CD14-positive monocyte (primary cell): Measurements from ENCODE around the gene HYOU1. TPM values are rescaled to one million over a fixed set of nuclear protein-coding genes. Genes with fewer than 3 reads are reported as not detected.

ENCODE experiments used
- DNase-seq, 3 donors: peaks; one replicate each; pipeline ENCODE4 v3.0.0-alpha.2; 2011 to 2022
- H2AFZ ChIP-seq: 2 replicates; pipeline ENCODE4 v1.6.0; 2012; ENCODE audit warnings: mild to moderate bottlenecking, low read depth, low read length, inconsistent platforms; ENCODE audit not compliant: insufficient read depth, poor library complexity, severe bottlenecking
- H3K27ac ChIP-seq, 2 donors: 1 replicate in 1 of 2; 2 replicates in 1 of 2; pipeline ENCODE4 v1.5.1; 2012 to 2013; ENCODE audit warnings: low read length in 2 of 2, control low read depth in 1 of 2, inconsistent platforms in 1 of 2, low read depth in 1 of 2, mild to moderate bottlenecking in 1 of 2
- H3K27me3 ChIP-seq, 2 donors: one replicate each; pipeline versions ENCODE4 v1.6.0 to v1.6.1; 2011 to 2013; ENCODE audit warnings: low read length in 2 of 2; ENCODE audit not compliant: control insufficient read depth in 2 of 2, insufficient read depth in 2 of 2
- H3K36me3 ChIP-seq, 2 donors: replicated peaks in 1 of 2; 1 replicate in 1 of 2; 2 replicates in 1 of 2; pipeline versions ENCODE4 v1.5.1 to v1.6.1; 2012 to 2013; ENCODE audit warnings: low read length in 2 of 2, control low read depth in 1 of 2, inconsistent platforms in 1 of 2, mild to moderate bottlenecking in 1 of 2; ENCODE audit not compliant: insufficient read depth in 2 of 2, control insufficient read depth in 1 of 2
- H3K4me1 ChIP-seq, 2 donors: 1 replicate in 1 of 2; 2 replicates in 1 of 2; pipeline versions ENCODE4 v1.5.1 to v1.6.1; 2012 to 2013; ENCODE audit warnings: low read length in 2 of 2, control low read depth in 1 of 2, inconsistent platforms in 1 of 2, mild to moderate bottlenecking in 1 of 2, moderate library complexity in 1 of 2; ENCODE audit not compliant: insufficient read depth in 2 of 2, control insufficient read depth in 1 of 2
- H3K4me2 ChIP-seq: replicated peaks from 2 replicates; pipeline ENCODE3; 2012; ENCODE audit warnings: low read length, moderate library complexity, mild to moderate bottlenecking; ENCODE audit not compliant: poor library complexity, severe bottlenecking; ENCODE audit errors: extremely low read depth
- H3K4me3 ChIP-seq, 3 experiments: fragments of 200-600 bp in 1 of 3; sonication (generic) in 1 of 3; replicated peaks in 1 of 3; 1 replicate in 2 of 3; 2 replicates in 1 of 3; pipeline ENCODE4 v1.5.1; 2011 to 2013; ENCODE audit warnings: low read length in 3 of 3, mild to moderate bottlenecking in 3 of 3, control low read depth in 2 of 3, low read depth in 2 of 3, inconsistent platforms in 1 of 3, moderate library complexity in 1 of 3
- H3K79me2 ChIP-seq: 2 replicates; pipeline ENCODE4 v1.6.0; 2012; ENCODE audit warnings: mild to moderate bottlenecking, control low read depth, inconsistent platforms, low read length, moderate library complexity; ENCODE audit not compliant: insufficient read depth
- H3K9ac ChIP-seq: 2 replicates; pipeline ENCODE4 v1.6.0; 2017; ENCODE audit warnings: low read length, mild to moderate bottlenecking; ENCODE audit not compliant: insufficient read depth, poor library complexity, severe bottlenecking
- H3K9me3 ChIP-seq, 2 donors: replicated peaks in 1 of 2; 1 replicate in 1 of 2; 2 replicates in 1 of 2; pipeline versions ENCODE4 v1.5.1 to v1.6.1; 2012 to 2013; ENCODE audit warnings: low read length in 2 of 2, control low read depth in 1 of 2; ENCODE audit not compliant: control insufficient read depth in 1 of 2, insufficient read depth in 1 of 2
- H4K20me1 ChIP-seq: 2 replicates; pipeline ENCODE4 v1.6.0; 2012; ENCODE audit warnings: mild to moderate bottlenecking, low read length, control low read depth, moderate library complexity; ENCODE audit not compliant: insufficient read depth
- H3K27ac Mint-ChIP-seq, 7 donors: one replicate each; pipeline ENCODE4 v1.8.0; 2020; ENCODE audit warnings: mild to moderate bottlenecking in 7 of 7, mixed read lengths in 7 of 7, moderate library complexity in 6 of 7, inconsistent platforms in 2 of 7
- H3K27me3 Mint-ChIP-seq, 3 donors: one replicate each; pipeline ENCODE4 v1.8.0; 2021 to 2022; ENCODE audit warnings: low read depth in 3 of 3, mild to moderate bottlenecking in 3 of 3, mixed read lengths in 3 of 3, moderate library complexity in 3 of 3, inconsistent platforms in 1 of 3
- H3K36me3 Mint-ChIP-seq, 2 donors: one replicate each; pipeline ENCODE4 v1.8.0; 2020; ENCODE audit warnings: mixed read lengths in 2 of 2, inconsistent platforms in 1 of 2, mild to moderate bottlenecking in 1 of 2
- H3K4me1 Mint-ChIP-seq: one replicate; pipeline ENCODE4 v1.8.0; 2020; ENCODE audit warnings: mild to moderate bottlenecking, mixed read lengths
- H3K4me3 Mint-ChIP-seq, 2 donors: one replicate each; pipeline ENCODE4 v1.8.0; 2020; ENCODE audit warnings: mild to moderate bottlenecking in 2 of 2, mixed read lengths in 2 of 2, moderate library complexity in 1 of 2
- H3K9me3 Mint-ChIP-seq, 7 donors: one replicate each; pipeline ENCODE4 v1.8.0; 2020 to 2022; ENCODE audit warnings: mixed read lengths in 7 of 7, mild to moderate bottlenecking in 6 of 7, moderate library complexity in 6 of 7, inconsistent platforms in 2 of 7
- CTCF ChIP-seq: fragments of 200-600 bp; IDR thresholded peaks from one replicate; pipeline ENCODE4 v1.8.0; 2022; ENCODE audit warnings: antibody characterized with exemption, mild to moderate bottlenecking
- WGBS: methylation state at CpG from one replicate; pipeline ENCODE4 v1.1.5; 2013; ENCODE audit warnings: missing lambda C conversion rate; ENCODE audit not compliant: insufficient coverage; 5-methylcytosine and 5-hydroxymethylcytosine counted together
- intact Hi-C, 2 donors: fragments of 100-400 bp; cut with micrococcal nuclease; formaldehyde crosslinking; loops; one replicate each; pipeline versions ENCODE4 v1.15.0 to v1.15.1; 2023
- polyA plus RNA-seq, 3 donors: library from polyadenylated mRNA; depleted of rRNA in 1 of 3; unstranded in 2 of 3; stranded (reverse) in 1 of 3; fragments of 300-500 nt in 2 of 3; fragments of >200 nt in 1 of 3; fragmentation: Illumina TruSeq in 2 of 3; gene quantifications; 1 replicate in 2 of 3; 2 replicates in 1 of 3; pipeline ENCODE4 v1.2.3, GENCODE V29; 2012 to 2021

The HYOU1 gene
- polyA plus RNA-seq, 3 donors: 8.4 to 34.9 (median 8.6) TPM

DNA sequence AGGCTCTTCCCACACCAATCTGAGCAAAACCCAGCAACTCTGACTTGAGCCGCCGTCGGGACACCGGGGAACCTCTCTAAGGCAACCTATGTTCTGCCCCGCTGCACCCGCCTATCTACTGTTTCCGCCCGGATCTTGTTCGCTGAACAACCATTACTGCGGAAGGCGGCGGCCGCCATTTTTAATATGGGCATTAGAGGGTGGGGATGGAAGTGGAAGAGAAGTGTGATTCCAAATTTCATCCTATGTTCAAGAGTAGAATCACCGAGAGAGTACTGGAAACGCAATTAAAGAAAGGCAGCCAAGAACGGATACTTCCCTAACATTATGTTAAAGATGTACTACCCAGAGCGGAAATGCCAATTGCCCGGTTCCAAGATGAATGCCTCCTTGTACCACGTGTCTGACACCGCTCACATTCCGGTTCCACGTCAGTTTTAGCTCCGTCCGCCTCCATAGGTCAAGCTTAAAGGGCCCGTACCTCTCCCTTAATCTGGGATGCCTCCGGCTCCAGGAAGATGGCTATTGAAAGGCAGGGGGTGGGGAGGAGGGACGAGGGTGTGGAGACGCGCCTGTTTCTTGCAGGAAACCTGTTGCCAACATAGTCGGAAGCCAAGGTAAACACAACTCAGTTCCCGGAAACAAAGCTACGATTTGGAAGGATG lies 44.9 kb upstream of the HYOU1 start, which contains the start of gene DPAGT1:
DPAGT1 (minus strand) TSS at position 95 of the 665 bp plus-strand sequence. CDS start 198 bp downstream, outside the sequence.
- Histone ChIP-seq H3K4me3 (peak within 1 kb of the TSS; percentile 80 to 91 (median 87)), H3K27ac (peak within 1 kb of the TSS; percentile 76 to 91), H4K20me1 (peaks cover 10% of the 10 kb centered on the region), H3K36me3 (peaks cover 13 to 22% of the 10 kb centered on the region in 2 donors), H3K79me2 (peaks cover 45% of the 10 kb centered on the region), H3K9ac (peak within 1 kb of the TSS; percentile 81), H3K4me1 (peaks cover 44 to 56% of the 10 kb centered on the region in 2 donors), H3K27me3 (no peaks in the 10 kb centered on the region), H2AFZ (peak within 1 kb of the TSS; percentile 94), H3K9me3 (no peaks in the 10 kb centered on the region), H3K4me2 (peak within 1 kb of the TSS; percentile 95)
- Mint-ChIP-seq H3K4me1 (peaks cover 52% of the 10 kb centered on the region), H3K27me3 (no peaks in the 10 kb centered on the region), H3K27ac (peak within 1 kb of the TSS; percentile 96 to 99 (median 99)), H3K36me3 (peaks cover 20 to 24% of the 10 kb centered on the region in 2 donors), H3K4me3 (peak within 1 kb of the TSS; percentile 90 to 98), H3K9me3 (peaks cover 0 to 2% (median 0%) of the 10 kb centered on the region in 7 donors)
- WGBS: 0% methylated on average over 15 of the region's 32 CpGs
- no peak for TF ChIP-seq CTCF
- DNase-seq: peak; percentile 82 to 86 (median 85)
- intact Hi-C loops: loop anchor here (2.0 to 5.0 kb wide), 3 partner anchors 17 to 85 kb away; partner anchors contain the start of genes VPS11 (in 2 of the 2), HMBS (in 1 of the 2), RPS25 (in 1 of the 2) and TRAPPC4 (in 1 of the 2)

DNA sequence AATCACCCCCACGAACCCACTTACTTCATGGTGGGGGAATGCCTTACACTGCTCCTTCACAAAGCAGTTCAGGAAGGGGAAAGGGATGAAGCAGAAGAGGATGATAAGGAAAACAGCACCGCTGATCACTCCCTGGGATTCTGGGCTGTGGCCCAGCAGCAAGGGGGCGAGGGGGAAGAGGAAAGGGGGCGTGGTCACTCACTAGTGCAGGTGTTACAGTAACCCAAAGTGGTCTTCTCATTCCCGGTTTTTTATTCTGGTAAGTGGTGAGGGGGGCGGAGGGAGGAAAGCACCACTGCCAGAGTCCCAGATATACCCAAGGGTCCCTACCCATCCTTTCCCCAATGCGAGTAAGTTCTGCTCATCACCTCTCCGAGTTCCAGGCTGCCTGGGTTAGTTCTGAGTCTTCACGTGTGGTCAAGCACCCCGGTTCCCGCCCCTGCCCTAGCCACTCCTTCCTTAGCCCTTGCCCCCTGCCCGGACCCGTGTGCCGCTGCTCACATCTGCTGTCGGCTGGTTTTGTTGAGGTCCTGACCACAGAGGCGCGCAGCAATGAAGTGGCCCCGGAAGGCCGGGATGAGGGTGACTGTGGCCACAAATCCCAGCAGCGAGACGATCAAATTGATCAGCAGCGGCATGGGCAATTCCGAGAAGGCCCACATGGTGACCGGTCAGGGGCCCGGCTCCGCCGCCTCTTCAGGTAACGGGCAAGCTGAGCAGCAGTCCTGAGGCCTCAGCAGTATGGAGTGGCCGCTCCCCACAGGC lies 44.2 kb upstream of the HYOU1 start:
- H3K4me3 ChIP-seq: peak overlapping the region; percentile 80 to 91 (median 87)
- no peaks in the 10 kb centered on the region for H3K9me3 ChIP-seq
- H3K9ac ChIP-seq: peak overlapping the region; percentile 81
- Mint-ChIP-seq H3K4me3 (peak overlapping the region; percentile 90 to 98), H3K9me3 (peaks cover 0 to 2% (median 0%) of the 10 kb centered on the region in 7 donors), H3K36me3 (peaks cover 25 to 31% of the 10 kb centered on the region in 2 donors), H3K27ac (peak overlapping the region; percentile 96 to 99 (median 99)), H3K4me1 (peaks cover 49% of the 10 kb centered on the region), H3K27me3 (no peaks in the 10 kb centered on the region)
- intact Hi-C loops: loop anchor here (2.0 to 5.0 kb wide), 3 partner anchors 16 to 84 kb away; partner anchors contain the start of genes VPS11 (in 2 of the 2), HMBS (in 1 of the 2), RPS25 (in 1 of the 2) and TRAPPC4 (in 1 of the 2)
- peak overlapping the region; percentile 76 to 91 for H3K27ac ChIP-seq
- WGBS: under 1% methylated on average over 24 of the region's 29 CpGs
- H2AFZ ChIP-seq: peak overlapping the region; percentile 94
- DNase-seq: peak in 1 of 3 donors; percentile 18
- peaks cover 18 to 28% of the 10 kb centered on the region in 2 donors for H3K36me3 ChIP-seq
- peaks cover 10% of the 10 kb centered on the region for H4K20me1 ChIP-seq
- TF ChIP-seq CTCF: no peak
- peak overlapping the region; percentile 95 for H3K4me2 ChIP-seq
- peaks cover 37 to 49% of the 10 kb centered on the region in 2 donors for H3K4me1 ChIP-seq
- H3K27me3 ChIP-seq: no peaks in the 10 kb centered on the region
- H3K79me2 ChIP-seq: peaks cover 45% of the 10 kb centered on the region
